H1 (cell line): Measurements from ENCODE around the gene CWH43. TPM values are rescaled to one million over a fixed set of nuclear protein-coding genes. Genes with fewer than 3 reads are reported as not detected.

Experiments used
- CTCF ChIA-PET: fragments of 300-600 bp; sonication (Branson Sonifier 250); formaldehyde crosslinking; loops from one replicate; lab custom pipeline; 2021; ENCODE audit not compliant: partially characterized antibody; lab: Charles Lee
- POLR2A ChIA-PET: fragments of 300-600 bp; sonication (Branson Sonifier 250); formaldehyde crosslinking; loops from one replicate; lab custom pipeline; 2021; ENCODE audit warnings: inconsistent platforms; ENCODE audit not compliant: partially characterized antibody; lab: Charles Lee
- DNase-seq, 2 experiments: peaks; one replicate each; pipeline versions ENCODE4 v3.0.0 to v3.0.0-alpha.2; 2010 to 2022; ENCODE audit warnings: low spot score in 2 of 2, low read depth in 1 of 2, mixed read lengths in 1 of 2
- FAIRE-seq: peaks from 2 replicates; lab custom pipeline; 2011; peaks lifted over from hg19 to GRCh38; lab: Jason Lieb, UNC
- H2AFZ ChIP-seq: 2 replicates; pipeline ENCODE4 v1.8.1; 2012; ENCODE audit warnings: low read length, inconsistent platforms
- H2AK5ac ChIP-seq: 2 replicates; pipeline ENCODE4 v1.6.1; 2013; ENCODE audit warnings: low read depth, low read length
- H2BK120ac ChIP-seq: replicated peaks from 2 replicates; pipeline ENCODE3; 2013; ENCODE audit warnings: low read depth, low read length, inconsistent platforms
- H2BK12ac ChIP-seq: 2 replicates; pipeline ENCODE4 v1.6.1; 2013; ENCODE audit warnings: low read depth, low read length
- H2BK15ac ChIP-seq: 2 replicates; pipeline ENCODE4 v1.6.1; 2013; ENCODE audit warnings: low read length
- H2BK20ac ChIP-seq: 2 replicates; pipeline ENCODE4 v1.6.1; 2013; ENCODE audit warnings: low read length
- H2BK5ac ChIP-seq: 2 replicates; pipeline ENCODE4 v1.6.1; 2013; ENCODE audit warnings: low read depth, low read length
- H3K14ac ChIP-seq: 2 replicates; pipeline ENCODE4 v1.6.1; 2013; ENCODE audit warnings: inconsistent platforms; ENCODE audit not compliant: insufficient read length
- H3K18ac ChIP-seq: 2 replicates; pipeline ENCODE4 v1.6.1; 2013; ENCODE audit warnings: low read length; ENCODE audit errors: extremely low read depth
- H3K23ac ChIP-seq: 2 replicates; pipeline ENCODE4 v1.6.1; 2013; ENCODE audit warnings: inconsistent platforms; ENCODE audit not compliant: insufficient read length
- H3K23me2 ChIP-seq: 2 replicates; pipeline ENCODE4 v1.6.1; 2013; ENCODE audit warnings: low read depth, low read length
- H3K27ac ChIP-seq: 2 replicates; pipeline ENCODE4 v1.6.1; 2011; ENCODE audit warnings: low read depth, low read length, inconsistent platforms
- H3K27me3 ChIP-seq, 4 experiments: replicated peaks in 1 of 4; 1 replicate in 1 of 4; 2 replicates in 3 of 4; pipeline versions ENCODE4 v1.6.1 to v1.8.1; 2011 to 2013; ENCODE audit warnings: low read length in 3 of 4, mild to moderate bottlenecking in 3 of 4, inconsistent platforms in 2 of 4, mixed read lengths in 2 of 4, moderate library complexity in 1 of 4; ENCODE audit not compliant: control insufficient read depth in 3 of 4, insufficient read depth in 3 of 4; ENCODE audit errors: extremely low read depth in 1 of 4
- H3K36me3 ChIP-seq, 4 experiments: 2 replicates each; pipeline versions ENCODE4 v1.6.1 to v1.8.1; 2011 to 2013; ENCODE audit warnings: mild to moderate bottlenecking in 4 of 4, low read length in 3 of 4, moderate library complexity in 2 of 4, control low read depth in 1 of 4, inconsistent platforms in 1 of 4; ENCODE audit not compliant: insufficient read depth in 4 of 4, control insufficient read depth in 2 of 4
- H3K4ac ChIP-seq: replicated peaks from 2 replicates; pipeline ENCODE3; 2013; ENCODE audit warnings: low read length, low read depth, mixed read lengths, inconsistent platforms; ENCODE audit not compliant: insufficient read length
- H3K4me1 ChIP-seq, 4 experiments: replicated peaks in 1 of 4; 1 replicate in 1 of 4; 2 replicates in 3 of 4; pipeline versions ENCODE4 v1.6.1 to v1.8.1; 2011 to 2013; ENCODE audit warnings: low read length in 3 of 4, inconsistent platforms in 2 of 4, mixed read lengths in 1 of 4; ENCODE audit not compliant: insufficient read depth in 4 of 4, control insufficient read depth in 3 of 4
- H3K4me2 ChIP-seq, 2 experiments: 2 replicates each; pipeline versions ENCODE4 v1.6.1 to v1.8.1; 2011 to 2013; ENCODE audit warnings: low read depth in 2 of 2, low read length in 2 of 2, control low read depth in 1 of 2, inconsistent platforms in 1 of 2, mild to moderate bottlenecking in 1 of 2; ENCODE audit not compliant: insufficient read depth in 1 of 2
- H3K4me3 ChIP-seq, 4 experiments: fragments of 200-600, 300-600 bp in 1 of 4; sonication (generic), shearing (Covaris generic), sonication (Bioruptor Twin) in 1 of 4; 2 replicates each; pipeline versions ENCODE4 v1.5.1 to v1.8.1; 2011 to 2016; ENCODE audit warnings: low read length in 4 of 4, low read depth in 3 of 4, control low read depth in 2 of 4, inconsistent platforms in 2 of 4, mild to moderate bottlenecking in 2 of 4, mixed read lengths in 1 of 4, moderate library complexity in 1 of 4; ENCODE audit not compliant: insufficient read depth in 2 of 4; ENCODE audit errors: extremely low read depth in 1 of 4
- H3K56ac ChIP-seq: replicated peaks from 2 replicates; pipeline ENCODE3; 2013; ENCODE audit warnings: low read depth, mild to moderate bottlenecking, mixed read lengths, low read length, inconsistent platforms; ENCODE audit not compliant: insufficient read length
- H3K79me1 ChIP-seq: 2 replicates; pipeline ENCODE4 v1.6.1; 2013; ENCODE audit warnings: low read depth, low read length, control low read depth
- H3K79me2 ChIP-seq, 2 experiments: 2 replicates each; pipeline versions ENCODE4 v1.6.1 to v1.8.1; 2012 to 2013; ENCODE audit warnings: low read length in 2 of 2, mild to moderate bottlenecking in 2 of 2, inconsistent platforms in 1 of 2; ENCODE audit not compliant: insufficient read depth in 2 of 2, control insufficient read depth in 1 of 2
- H3K9ac ChIP-seq, 4 experiments: replicated peaks in 1 of 4; 1 replicate in 1 of 4; 2 replicates in 3 of 4; pipeline versions ENCODE4 v1.6.1 to v1.8.1; 2011 to 2013; ENCODE audit warnings: low read depth in 3 of 4, low read length in 3 of 4, control low read depth in 2 of 4, mild to moderate bottlenecking in 2 of 4, moderate library complexity in 2 of 4, inconsistent platforms in 1 of 4; ENCODE audit errors: extremely low read depth in 1 of 4
- H3K9me3 ChIP-seq, 2 experiments: 2 replicates each; pipeline versions ENCODE4 v1.6.1 to v1.8.1; 2012 to 2013; ENCODE audit warnings: mild to moderate bottlenecking in 2 of 2, moderate library complexity in 2 of 2, control low read depth in 1 of 2, inconsistent platforms in 1 of 2, low read depth in 1 of 2, low read length in 1 of 2, mixed read lengths in 1 of 2; ENCODE audit not compliant: insufficient read depth in 2 of 2
- H4K20me1 ChIP-seq, 2 experiments: replicated peaks in 1 of 2; 2 replicates each; pipeline versions ENCODE3 to v1.8.1; 2011 to 2013; ENCODE audit warnings: inconsistent platforms in 2 of 2, low read length in 2 of 2, mild to moderate bottlenecking in 1 of 2; ENCODE audit not compliant: insufficient read depth in 2 of 2, control insufficient read depth in 1 of 2
- H4K5ac ChIP-seq: 2 replicates; pipeline ENCODE4 v1.6.1; 2013; ENCODE audit warnings: low read length, low read depth, mixed read lengths, inconsistent platforms; ENCODE audit not compliant: insufficient read length
- H4K8ac ChIP-seq: 2 replicates; pipeline ENCODE4 v1.8.0; 2013; ENCODE audit warnings: mild to moderate bottlenecking, moderate library complexity, low read length, inconsistent platforms; ENCODE audit not compliant: insufficient read depth; ENCODE audit errors: extremely low read depth
- H4K91ac ChIP-seq: replicated peaks from 2 replicates; pipeline ENCODE3; 2013; ENCODE audit warnings: low read length, mixed read lengths, inconsistent platforms; ENCODE audit not compliant: insufficient read length
- CREB1 ChIP-seq: IDR thresholded peaks from 2 replicates; pipeline ENCODE4 v1.6.1; 2012; ENCODE audit warnings: inconsistent platforms
- KDM5A ChIP-seq: fragments of 200-600 bp; IDR thresholded peaks from 2 replicates; pipeline ENCODE4 v1.7.1; 2012; ENCODE audit warnings: mild to moderate bottlenecking, low read length, inconsistent platforms, mixed read lengths
- POU5F1 ChIP-seq: IDR thresholded peaks from 2 replicates; pipeline ENCODE4 v1.6.1; 2011; ENCODE audit warnings: low read depth, mild to moderate bottlenecking, low read length, moderate library complexity
- SIX5 ChIP-seq: IDR thresholded peaks from 2 replicates; pipeline ENCODE4 v1.6.1; 2011; ENCODE audit warnings: mild to moderate bottlenecking, low read depth, low read length
- WGBS, 2 experiments: shearing (Covaris generic) in 1 of 2; methylation state at CpG; one replicate each; pipeline versions ENCODE4 v1.1.6 to v1.1.7; 2013 to 2015; ENCODE audit warnings: low lambda C conversion rate in 2 of 2, mixed read lengths in 2 of 2, inconsistent platforms in 1 of 2, low coverage in 1 of 2, missing lambda C conversion rate in 1 of 2; ENCODE audit not compliant: insufficient replicate concordance in 2 of 2, insufficient coverage in 1 of 2, insufficient read length in 1 of 2; ENCODE audit errors: extremely low coverage in 1 of 2, missing lambda C conversion rate in 1 of 2; 5-methylcytosine and 5-hydroxymethylcytosine counted together
- polyA plus RNA-seq, 7 experiments: library from polyadenylated mRNA; depleted of rRNA in 3 of 7; stranded (reverse) in 5 of 7; unstranded in 2 of 7; fragments of >200 nt in 5 of 7; fragments of 200-250 nt in 2 of 7; gene quantifications; 1 replicate in 5 of 7; 2 replicates in 1 of 7; 4 replicates in 1 of 7; pipeline versions ENCODE4 v1.2.1 to v1.2.3, GENCODE V29; 2011 to 2013; ENCODE audit warnings: missing spikeins in 2 of 7, mixed read lengths in 2 of 7
- total RNA-seq: library from RNA; stranded (reverse); fragmentation: NEBNext Ultra II Directional; extraction: Animal tissue kit (Norgen Biotek cat#: 25700); gene quantifications from 2 replicates; pipeline ENCODE4 v1.2.1, GENCODE V29; 2021
- TF ChIP-seq, protein P1 (sequence below), 3 experiments: IDR thresholded peaks; 1 replicate in 2 of 3; 2 replicates in 1 of 3; pipeline versions ENCODE4 v1.5.1 to v1.6.1; 2011; ENCODE audit warnings: low read length in 3 of 3, mild to moderate bottlenecking in 3 of 3, inconsistent platforms in 2 of 3, low read depth in 1 of 3, moderate library complexity in 1 of 3; ENCODE audit not compliant: insufficient read depth in 1 of 3; ENCODE audit errors: control extremely low read depth in 1 of 3

Gene CWH43
- total and polyA plus RNA-seq, 2 of the 8 experiments (the other 6 are each of a cell fraction or from before 2014, with no cell fraction given): not detected

DNA sequence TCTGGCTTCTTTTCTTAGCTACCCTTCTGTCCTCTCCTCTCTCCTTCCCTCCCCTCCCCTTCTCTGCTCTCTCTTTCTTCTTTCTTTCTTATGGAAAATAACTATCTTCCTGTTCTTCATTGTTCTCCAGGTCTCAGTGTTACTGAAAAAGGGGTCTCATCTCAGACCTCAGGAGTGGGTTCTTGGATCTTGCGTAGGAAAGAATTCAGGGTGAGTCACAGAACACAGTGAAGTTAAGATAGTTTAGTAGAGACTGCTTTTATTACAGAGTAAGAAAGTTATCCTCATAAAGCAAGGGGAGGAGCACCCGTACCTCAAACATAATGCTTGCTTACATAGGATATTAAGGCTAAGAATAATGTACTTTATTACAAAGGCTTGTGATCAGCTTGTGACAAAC is 31.8 kb upstream of the CWH43 start:
- H3K79me2 ChIP-seq: no peaks in the 10 kb centered on the region
- H4K5ac ChIP-seq: no peak overlapping the region
- H4K8ac ChIP-seq: no peak overlapping the region
- no peak overlapping the region for H3K18ac ChIP-seq
- FAIRE-seq: peak; percentile 13
- no peak overlapping the region for H3K56ac ChIP-seq
- peaks cover 0 to 4% of the 10 kb centered on the region in 2 experiments; a peak in 1 of 4 replicates for H3K9me3 ChIP-seq
- 0 out of 2 replicates have a peak overlapping the region, but pooled peaks have one; percentile 35 for H2BK5ac ChIP-seq
- H2BK12ac ChIP-seq: no peak overlapping the region
- H3K27ac ChIP-seq: no peak overlapping the region
- H3K36me3 ChIP-seq: no peaks in the 10 kb centered on the region
- H3K4ac ChIP-seq: no peak overlapping the region
- WGBS, 2 experiments: 22% methylated on average over 2 of the region's 2 CpGs; no CpG with 5 or more reads in 1 of the 2 experiments
- H2AK5ac ChIP-seq: no peak overlapping the region
- ChIA-PET CTCF (interaction anchor here (0.6 to 1.9 kb wide), 3 partner anchors 10 to 20 kb away, joined by 3 to 14 read pairs (median 7); no protein-coding TSS in a partner anchor), POLR2A (interaction anchor here (0.7 to 1.2 kb wide), 4 partner anchors 9 to 56 kb away, joined by 3 to 5 read pairs (median 4); no protein-coding TSS in a partner anchor)
- no peaks in the 10 kb centered on the region for H3K23me2 ChIP-seq
- no peak overlapping the region for H3K9ac ChIP-seq
- no peak overlapping the region for H2BK15ac ChIP-seq
- no peak for DNase-seq
- H2BK20ac ChIP-seq: no peak overlapping the region
- TF ChIP-seq KDM5A (no peak), CREB1 (no peak), POU5F1 (0 out of 2 replicates have a peak, but pooled peaks have one; percentile 37), SIX5 (no peak)
- TF ChIP-seq, protein P1, sequence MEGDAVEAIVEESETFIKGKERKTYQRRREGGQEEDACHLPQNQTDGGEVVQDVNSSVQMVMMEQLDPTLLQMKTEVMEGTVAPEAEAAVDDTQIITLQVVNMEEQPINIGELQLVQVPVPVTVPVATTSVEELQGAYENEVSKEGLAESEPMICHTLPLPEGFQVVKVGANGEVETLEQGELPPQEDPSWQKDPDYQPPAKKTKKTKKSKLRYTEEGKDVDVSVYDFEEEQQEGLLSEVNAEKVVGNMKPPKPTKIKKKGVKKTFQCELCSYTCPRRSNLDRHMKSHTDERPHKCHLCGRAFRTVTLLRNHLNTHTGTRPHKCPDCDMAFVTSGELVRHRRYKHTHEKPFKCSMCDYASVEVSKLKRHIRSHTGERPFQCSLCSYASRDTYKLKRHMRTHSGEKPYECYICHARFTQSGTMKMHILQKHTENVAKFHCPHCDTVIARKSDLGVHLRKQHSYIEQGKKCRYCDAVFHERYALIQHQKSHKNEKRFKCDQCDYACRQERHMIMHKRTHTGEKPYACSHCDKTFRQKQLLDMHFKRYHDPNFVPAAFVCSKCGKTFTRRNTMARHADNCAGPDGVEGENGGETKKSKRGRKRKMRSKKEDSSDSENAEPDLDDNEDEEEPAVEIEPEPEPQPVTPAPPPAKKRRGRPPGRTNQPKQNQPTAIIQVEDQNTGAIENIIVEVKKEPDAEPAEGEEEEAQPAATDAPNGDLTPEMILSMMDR (IDR thresholded peaks at IDR 0.05; ENCODE audit: control extremely low read depth in 1 of 3, insufficient read depth in 1 of 3, low read depth in 1 of 3, low read length in 3 of 3): no peak
- no peaks in the 10 kb centered on the region for H3K27me3 ChIP-seq
- peak overlapping the region in 1 of 4 experiments; percentile 25; a peak in 2 of 8 replicates for H3K4me3 ChIP-seq
- no peaks in the 10 kb centered on the region for H4K20me1 ChIP-seq
- H3K4me2 ChIP-seq: peak overlapping the region; percentile 54 to 65; a peak in 3 of 4 replicates
- H3K79me1 ChIP-seq: no peaks in the 10 kb centered on the region
- H2BK120ac ChIP-seq: no peak overlapping the region
- no peak overlapping the region for H3K23ac ChIP-seq
- H3K14ac ChIP-seq: no peak overlapping the region
- no peak overlapping the region for H2AFZ ChIP-seq
- peaks cover 0 to 11% (median 1%) of the 10 kb centered on the region in 4 experiments; a peak in 3 of 7 replicates for H3K4me1 ChIP-seq
- H4K91ac ChIP-seq: no peak overlapping the region
